Liver (tissue), 9 donors: Measurements from ENCODE around the gene SLITRK1. TPM values are rescaled to one million over a fixed set of nuclear protein-coding genes. Genes with fewer than 3 reads are reported as not detected.

Source experiments
- DNase-seq: peaks from one replicate; pipeline ENCODE4 v3.0.0-alpha.2; 2017; ENCODE audit warnings: low spot score
- H3K27ac ChIP-seq, 2 donors: one replicate each; pipeline ENCODE4 v1.7.0; 2013; ENCODE audit warnings: inconsistent platforms in 2 of 2, low read length in 2 of 2, control low read depth in 1 of 2, low read depth in 1 of 2, mild to moderate bottlenecking in 1 of 2
- H3K27me3 ChIP-seq, 4 donors: one replicate each; pipeline versions ENCODE4 v1.6.1 to v1.7.0; 2013; ENCODE audit warnings: low read length in 3 of 4, inconsistent platforms in 1 of 4, mild to moderate bottlenecking in 1 of 4, moderate library complexity in 1 of 4; ENCODE audit not compliant: control insufficient read depth in 4 of 4, insufficient read depth in 4 of 4
- H3K36me3 ChIP-seq, 4 donors: one replicate each; pipeline versions ENCODE4 v1.6.1 to v1.7.0; 2013; ENCODE audit warnings: low read length in 3 of 4, mild to moderate bottlenecking in 3 of 4, low read depth in 1 of 4, moderate library complexity in 1 of 4; ENCODE audit not compliant: control insufficient read depth in 4 of 4, insufficient read depth in 3 of 4
- H3K4me1 ChIP-seq, 4 donors: one replicate each; pipeline versions ENCODE4 v1.6.1 to v1.7.0; 2013; ENCODE audit warnings: low read length in 3 of 4, mild to moderate bottlenecking in 3 of 4, moderate library complexity in 1 of 4; ENCODE audit not compliant: control insufficient read depth in 4 of 4, insufficient read depth in 4 of 4
- H3K4me3 ChIP-seq, 3 donors: one replicate each; pipeline versions ENCODE4 v1.6.1 to v1.7.0; 2013; ENCODE audit warnings: low read length in 3 of 3, control low read depth in 1 of 3, low read depth in 1 of 3, mild to moderate bottlenecking in 1 of 3
- H3K9ac ChIP-seq, 2 donors: one replicate each; pipeline ENCODE4 v1.7.0; 2013; ENCODE audit warnings: low read length in 2 of 2, mild to moderate bottlenecking in 2 of 2, moderate library complexity in 2 of 2, control low read depth in 1 of 2, low read depth in 1 of 2
- H3K9me3 ChIP-seq, 4 donors: one replicate each; pipeline versions ENCODE4 v1.6.1 to v1.7.0; 2013; ENCODE audit warnings: low read length in 3 of 4; ENCODE audit not compliant: control insufficient read depth in 4 of 4
- EGR1 ChIP-seq, 2 donors: IDR thresholded peaks; 2 replicates each; pipeline ENCODE4 v1.6.1; 2016 to 2018; ENCODE audit warnings: antibody characterized with exemption in 2 of 2, low read depth in 2 of 2
- GABPA ChIP-seq, 2 donors: IDR thresholded peaks in 1 of 2; conservative IDR thresholded peaks in 1 of 2; 2 replicates each; pipeline ENCODE4 v1.6.1; 2016; ENCODE audit warnings: antibody characterized with exemption in 2 of 2, mild to moderate bottlenecking in 1 of 2, moderate library complexity in 1 of 2
- HNF4G ChIP-seq: IDR thresholded peaks from 2 replicates; pipeline ENCODE4 v1.6.1; 2016; ENCODE audit warnings: antibody characterized with exemption
- JUND ChIP-seq, 2 donors: IDR thresholded peaks; 2 replicates each; pipeline ENCODE4 v1.6.1; 2016; ENCODE audit warnings: antibody characterized with exemption in 2 of 2
- SP1 ChIP-seq: IDR thresholded peaks from 2 replicates; pipeline ENCODE4 v1.6.1; 2018; ENCODE audit warnings: antibody characterized with exemption, mild to moderate bottlenecking
- TAF1 ChIP-seq: conservative IDR thresholded peaks from 2 replicates; pipeline ENCODE4 v1.6.1; 2016; ENCODE audit warnings: antibody characterized with exemption, mild to moderate bottlenecking
- YY1 ChIP-seq: IDR thresholded peaks from 2 replicates; pipeline ENCODE4 v1.6.1; 2016; ENCODE audit warnings: antibody characterized with exemption, mild to moderate bottlenecking
- ZBTB33 ChIP-seq: IDR thresholded peaks from 2 replicates; pipeline ENCODE4 v1.6.1; 2016; ENCODE audit warnings: antibody characterized with exemption
- WGBS: extraction: QIAGEN DNeasy Blood & Tissue Kit; methylation state at CpG from one replicate; pipeline ENCODE4 v1.1.7; 2013; 5-methylcytosine and 5-hydroxymethylcytosine counted together
- polyA plus RNA-seq, 2 donors: library from polyadenylated mRNA; stranded (reverse) in 1 of 2; unstranded in 1 of 2; fragments of 200-250 nt in 1 of 2; fragments of >200 nt in 1 of 2; fragmentation: Nextera tagmentation in 1 of 2; extraction: Ambion mirVana in 1 of 2; gene quantifications; one replicate each; pipeline versions ENCODE4 v1.2.1 to v1.2.3, GENCODE V29; 2013 to 2015
- total RNA-seq, 2 donors: library from RNA; depleted of rRNA; stranded (reverse); fragments of >200 nt; gene quantifications; one replicate each; pipeline ENCODE4 v1.2.3, GENCODE V29; 2014
- donor health status: healthy.
- donor health status: healthy.
- donor health status: healthy.
- donor health status: healthy.
- donor health status: healthy.

The SLITRK1 gene
- total and polyA plus RNA-seq, 4 donors: not detected

GRCh38 chr13:83829810-83830209 lies 52.5 kb downstream of the SLITRK1 start:
- Histone ChIP-seq H3K36me3 (no peaks in the 10 kb centered on the region), H3K27ac (no peak overlapping the region), H3K27me3 (no peaks in the 10 kb centered on the region), H3K9me3 (no peaks in the 10 kb centered on the region), H3K9ac (no peak overlapping the region), H3K4me3 (no peak overlapping the region), H3K4me1 (no peaks in the 10 kb centered on the region)
- 55% methylated on average over 2 of the region's 2 CpGs for WGBS
- DNase-seq: no peak
- TF ChIP-seq EGR1 (IDR thresholded peaks at IDR 0.05; ENCODE audit: low read depth in 2 of 2) (no peak), TAF1 (no peak), SP1 (no peak), HNF4G (no peak)

GRCh38 chr13:83827338-83827737 lies 54.9 kb downstream of the SLITRK1 start:
- H3K9ac ChIP-seq: no peak overlapping the region
- peaks cover 0 to 9% (median 0%) of the 10 kb centered on the region in 4 donors for H3K9me3 ChIP-seq
- no peak for DNase-seq
- no peaks in the 10 kb centered on the region for H3K4me1 ChIP-seq
- no peak overlapping the region for H3K4me3 ChIP-seq
- no peaks in the 10 kb centered on the region for H3K36me3 ChIP-seq
- TF ChIP-seq JUND (IDR thresholded peaks at IDR 0.05) (no peak), YY1 (no peak), ZBTB33 (no peak), GABPA (IDR thresholded peaks at IDR 0.05 in 1 of 2, conservative IDR thresholded peaks at IDR 0.05 in 1 of 2) (no peak)
- no peak overlapping the region for H3K27ac ChIP-seq
- no peaks in the 10 kb centered on the region for H3K27me3 ChIP-seq
